Fibroblast of skin of left biceps (primary cell): ENCODE results near the gene JARID2.

Experiments used
- DNase-seq, 2 experiments: peaks; one replicate each; pipeline ENCODE4 v3.0.0-alpha.2; 2013; ENCODE audit warnings: low read depth in 2 of 2

The JARID2 gene

DNA sequence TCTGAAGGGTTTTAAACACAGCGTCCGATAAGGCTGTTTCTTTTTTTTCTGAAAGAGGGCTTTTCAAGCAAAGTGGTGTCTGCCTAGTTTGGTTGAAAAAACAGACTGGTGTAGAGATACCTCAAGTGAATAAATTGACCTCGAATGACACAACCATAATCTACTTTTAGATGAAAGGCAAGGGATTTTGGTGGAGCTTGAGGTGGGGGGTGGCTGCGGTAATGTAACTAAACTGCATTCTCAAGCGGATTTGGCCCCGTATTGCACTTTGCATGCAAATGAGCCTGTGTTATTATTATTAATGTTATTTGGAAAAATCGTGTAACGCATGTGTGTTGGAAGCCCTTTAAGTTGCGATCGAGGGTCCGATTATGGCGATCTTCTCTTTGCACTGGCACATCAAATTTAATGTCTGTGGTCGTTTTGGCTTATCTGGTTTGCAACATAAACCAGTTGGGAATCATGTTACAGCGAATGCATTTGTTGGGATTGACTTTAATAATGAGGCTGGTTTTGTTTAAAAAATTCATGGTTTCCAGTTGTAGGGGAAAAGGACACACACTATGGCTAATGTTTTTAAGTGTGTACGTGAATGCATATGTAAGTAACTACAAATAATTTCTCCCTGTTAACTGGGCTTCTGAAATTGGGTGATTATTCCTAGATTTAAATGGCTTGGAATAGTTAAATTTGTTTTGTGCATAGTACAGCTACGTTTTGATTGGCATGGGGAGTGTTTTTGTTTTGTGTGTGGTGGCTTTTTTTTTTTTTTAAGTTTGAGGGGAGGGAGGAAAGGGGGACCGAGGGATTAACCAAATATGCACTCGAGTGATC lies 1.0 kb downstream of the JARID2 start:
- no peak for DNase-seq

- DNase-seq = no peak
Measured at GRCh38 chr6:15247500-15248450, 1.9 kb downstream of the JARID2 start.

DNA sequence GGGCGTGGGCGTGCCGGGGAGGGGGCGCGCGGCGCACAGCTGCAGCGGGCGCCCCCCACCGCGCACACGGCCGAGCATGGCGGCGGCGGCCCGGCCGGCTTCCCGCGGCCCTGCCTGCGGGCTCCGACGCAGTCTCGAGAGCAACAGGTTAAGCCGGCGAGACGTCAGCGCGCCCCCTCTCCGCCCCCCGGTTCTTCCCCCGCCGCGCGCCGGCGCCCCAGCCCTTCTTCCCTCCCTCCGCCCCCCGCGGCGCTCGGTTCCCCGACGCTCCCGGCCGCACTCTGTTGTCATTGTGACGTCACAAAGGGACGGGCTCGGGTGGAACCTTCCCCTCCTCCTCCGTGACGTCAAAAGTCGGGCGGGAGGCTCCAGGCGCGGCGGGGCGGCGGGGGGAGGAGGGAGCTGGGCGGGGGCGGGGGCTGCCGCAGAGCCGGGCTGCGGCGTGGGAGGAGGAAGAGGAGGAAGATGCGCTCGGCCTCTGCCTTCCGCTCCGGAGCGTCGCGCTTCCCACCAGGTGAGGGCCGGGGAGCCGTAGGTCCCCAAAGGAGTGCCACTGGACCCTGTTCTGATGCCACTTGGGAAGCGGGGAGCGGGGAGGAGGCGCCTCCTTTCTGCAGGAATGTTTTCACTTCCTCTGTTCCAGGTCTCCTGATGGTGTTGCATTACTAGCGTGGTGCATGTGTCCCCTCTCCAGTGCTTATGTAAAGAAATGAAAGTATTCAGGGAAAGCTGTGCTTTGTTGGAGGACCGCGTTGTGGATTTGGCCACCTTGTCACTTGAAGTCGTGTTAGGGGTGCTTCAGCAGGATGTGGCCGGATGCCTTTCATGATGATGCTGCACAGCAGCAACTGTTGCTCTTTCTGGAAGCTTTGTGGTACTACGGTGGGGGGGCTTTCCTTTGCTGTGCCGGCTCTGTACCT lies 2.8 kb downstream of the JARID2 start:
- DNase-seq = peak; percentile 93 to 95

GRCh38 chr6:15249371-15250019 lies 3.6 kb downstream of the JARID2 start:
- no peak for DNase-seq

GRCh38 chr6:15250187-15251168 lies 4.6 kb downstream of the JARID2 start:
- DNase-seq = no peak

- no peak for DNase-seq
Measured at GRCh38 chr6:15252195-15252594, 6.3 kb downstream of the JARID2 start.

DNA sequence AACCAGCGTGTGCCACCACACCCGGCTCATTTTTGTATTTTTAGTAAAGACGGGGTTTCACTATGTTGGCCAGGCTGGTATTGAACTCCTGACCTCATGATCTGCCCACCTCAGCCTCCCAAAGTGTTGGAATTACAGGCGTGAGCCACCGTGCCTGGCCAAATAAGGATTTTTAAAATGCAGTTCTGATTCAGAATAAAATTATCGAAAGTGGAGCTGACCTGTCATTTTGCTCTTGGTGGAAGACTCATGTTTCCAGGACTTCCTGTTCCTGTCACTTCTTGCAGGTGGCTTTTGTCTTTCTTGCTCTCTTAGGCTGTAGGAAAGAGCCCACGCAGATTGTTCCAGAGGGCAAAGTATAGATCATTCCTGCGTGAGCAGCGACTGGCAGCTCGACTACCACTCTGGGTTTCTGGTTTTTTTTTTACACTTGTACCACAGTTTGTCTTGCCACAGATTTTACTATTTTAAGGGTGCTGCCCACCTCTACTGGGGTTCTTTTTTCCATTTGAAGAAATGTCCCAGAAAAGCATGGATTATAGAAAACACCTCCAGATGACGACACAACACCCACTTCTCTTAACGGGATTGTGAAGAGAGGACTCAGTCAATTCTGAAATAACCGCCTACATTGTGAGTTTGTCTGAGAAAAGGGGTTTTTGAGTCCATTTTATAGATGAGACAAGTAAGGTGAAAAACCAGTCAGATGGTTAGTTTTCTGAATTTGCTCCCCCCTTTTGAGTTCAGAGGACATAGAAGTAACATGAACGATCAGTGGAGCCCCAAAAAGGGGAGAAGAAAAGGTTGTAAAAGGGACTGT lies 7.5 kb downstream of the JARID2 start:
- DNase-seq = no peak

DNA sequence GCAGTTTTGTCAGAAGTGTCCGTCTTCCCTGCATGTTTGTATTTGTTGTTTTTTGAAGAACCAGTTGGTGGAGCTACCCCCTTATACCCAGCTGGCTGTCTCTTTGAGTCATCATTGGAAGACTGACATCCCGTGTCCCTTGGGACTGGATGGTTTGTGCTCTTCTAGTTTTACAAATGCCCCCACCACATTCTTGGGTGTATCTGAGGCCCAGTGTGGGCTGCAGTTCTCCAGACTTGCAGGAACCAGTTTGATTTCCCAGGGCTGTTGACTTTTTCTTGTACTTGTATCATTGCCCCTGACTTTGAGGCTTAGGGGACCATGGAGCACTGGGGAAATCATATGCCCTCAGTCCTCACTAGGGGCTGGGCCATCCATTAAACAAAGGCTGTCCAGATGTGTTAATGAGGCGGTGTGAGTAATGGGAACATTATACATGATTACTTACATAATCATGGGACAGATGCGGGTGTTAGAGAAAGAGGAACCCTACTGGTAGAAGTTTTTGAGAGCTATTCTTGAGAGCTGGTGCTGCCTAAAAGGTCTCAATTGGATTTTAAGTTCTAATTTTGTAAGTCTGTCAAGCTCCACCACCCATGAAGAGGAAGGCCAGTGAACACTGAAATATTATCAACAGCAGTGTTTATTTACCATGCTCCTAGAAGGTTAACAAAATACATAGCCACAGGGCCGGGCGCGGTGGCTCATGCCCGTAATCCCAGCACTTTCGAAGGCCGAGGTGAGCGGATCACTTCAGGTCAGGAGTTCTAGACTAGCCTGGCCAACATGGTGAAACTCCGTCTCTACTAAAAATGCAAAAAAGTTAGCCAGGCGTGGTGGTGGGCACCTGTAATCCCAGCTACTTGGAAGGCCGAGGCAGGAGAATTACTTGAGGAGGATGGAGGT lies 8.5 kb downstream of the JARID2 start:
- DNase-seq = no peak

GRCh38 chr6:15255481-15255880 lies 9.6 kb downstream of the JARID2 start:
- no peak for DNase-seq

DNA sequence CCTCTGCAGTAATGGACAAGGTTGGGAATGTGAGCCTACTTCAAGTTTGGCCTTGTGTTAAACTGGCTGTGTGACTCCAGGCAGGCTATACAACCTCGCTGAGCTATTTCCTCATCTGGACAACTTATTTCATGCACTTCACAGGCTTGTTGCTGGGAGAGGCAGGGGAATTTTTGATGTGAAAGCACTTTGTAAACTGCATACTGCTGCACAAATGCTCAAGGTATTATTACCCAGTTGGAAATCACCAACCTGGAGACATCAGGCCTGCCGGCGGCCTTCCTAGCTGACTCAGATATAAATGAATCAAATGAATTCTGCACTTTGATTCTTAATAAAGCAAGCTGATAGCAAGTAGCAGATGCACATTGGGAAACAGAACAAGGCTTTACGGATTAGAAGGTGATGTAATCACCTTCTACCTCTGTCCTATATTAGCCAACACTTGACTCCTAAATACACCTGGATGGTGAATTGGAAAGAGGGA lies 10.1 kb downstream of the JARID2 start:
- no peak for DNase-seq

GRCh38 chr6:15256538-15257271 lies 10.8 kb downstream of the JARID2 start:
- no peak for DNase-seq

GRCh38 chr6:15257357-15258132 lies 11.7 kb downstream of the JARID2 start:
- no peak for DNase-seq

DNA sequence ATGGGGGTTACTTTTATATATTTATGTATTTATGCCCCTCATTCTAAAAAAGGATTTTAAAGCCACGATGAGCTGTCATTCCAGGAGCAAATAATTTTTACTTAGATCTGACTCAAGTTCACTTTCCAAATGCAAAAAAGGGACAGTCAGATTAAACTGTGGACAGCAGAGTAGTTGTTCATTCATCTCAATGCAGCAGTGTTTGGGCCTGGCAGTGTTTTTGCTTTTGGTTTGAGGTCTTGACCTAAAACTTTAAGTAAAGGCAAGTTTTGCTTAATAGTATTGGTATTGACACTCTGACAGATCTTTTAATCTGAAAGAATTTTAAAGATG lies 13.9 kb downstream of the JARID2 start:
- no peak for DNase-seq

- DNase-seq = peak; percentile 83 to 88
Measured at GRCh38 chr6:15260099-15260821, 14.4 kb downstream of the JARID2 start.

- DNase-seq = no peak
Measured at GRCh38 chr6:15263780-15264374, 18.0 kb downstream of the JARID2 start.
